Ovary (tissue), 9 donors: Measurements from ENCODE around the gene KIF13A. TPM values are rescaled to one million over a fixed set of nuclear protein-coding genes. Genes with fewer than 3 reads are reported as not detected.

Source experiments
- DNase-seq, 5 donors: peaks; one replicate each; pipeline ENCODE4 v3.0.0-alpha.2; 2019 to 2020
- H3K27ac ChIP-seq, 2 donors: fragments of 200-600 bp; one replicate each; pipeline versions ENCODE4 v1.5.1 to v1.8.0; 2019 to 2022
- H3K27me3 ChIP-seq: fragments of 200-600 bp; one replicate; pipeline ENCODE4 v1.8.0; 2022
- H3K36me3 ChIP-seq: fragments of 200-600 bp; sonication (generic); one replicate; pipeline ENCODE4 v1.5.1; 2019
- H3K4me1 ChIP-seq: one replicate; pipeline ENCODE4 v1.8.1; 2013; ENCODE audit warnings: mild to moderate bottlenecking, moderate library complexity; ENCODE audit not compliant: insufficient read depth
- H3K4me3 ChIP-seq: fragments of 200-600 bp; sonication (generic); one replicate; pipeline ENCODE4 v1.5.1; 2017
- H3K9me3 ChIP-seq, 2 donors: fragments of 200-600 bp in 1 of 2; sonication (generic) in 1 of 2; one replicate each; pipeline versions ENCODE4 v1.5.1 to v1.8.1; 2013 to 2019; ENCODE audit warnings: mild to moderate bottlenecking in 1 of 2, moderate library complexity in 1 of 2
- EP300 ChIP-seq: sonication (generic); formaldehyde crosslinking; IDR thresholded peaks from one replicate; pipeline ENCODE4 v1.6.1; 2017; ENCODE audit warnings: antibody characterized with exemption
- POLR2A ChIP-seq: fragments of 450-650 bp; IDR thresholded peaks from one replicate; pipeline ENCODE4 v1.6.1; 2017; ENCODE audit warnings: antibody characterized with exemption, mild to moderate bottlenecking, moderate library complexity
- WGBS, 3 donors: extraction: QIAGEN DNeasy Blood & Tissue Kit in 1 of 3; methylation state at CpG; one replicate each; pipeline versions ENCODE4 v1.1.5 to v1.1.7; 2013 to 2017; 5-methylcytosine and 5-hydroxymethylcytosine counted together
- intact Hi-C, 4 donors: fragments of 100-400 bp; cut with DNase I; formaldehyde crosslinking; loops; one replicate each; pipeline versions ENCODE4 v1.11.0 to v1.15.1; 2022 to 2023
- polyA plus RNA-seq, 2 donors: library from polyadenylated mRNA; stranded (reverse); fragments of 200-250 nt in 1 of 2; fragments of 350-450 nt in 1 of 2; fragmentation: Illumina TruSeq in 1 of 2; extraction: RNeasy Lipid Tissue Mini Kit (QIAGEN cat#74804) in 1 of 2; gene quantifications; one replicate each; pipeline ENCODE4 v1.2.3, GENCODE V29; 2013 to 2014
- total RNA-seq, 7 donors: library from RNA; depleted of rRNA in 2 of 7; stranded (reverse); fragments of >200 nt in 2 of 7; fragmentation: NEBNext Ultra II Directional in 3 of 7; extraction: Animal tissue kit (Norgen Biotek cat#: 25700) in 3 of 7; gene quantifications; one replicate each; pipeline versions ENCODE4 v1.1.0 to v1.2.4, GENCODE V29; 2016 to 2023
- TF ChIP-seq, protein P1 (sequence below), 3 donors: fragments of 450-650 bp in 2 of 3; fragments of 200-600 bp in 1 of 3; IDR thresholded peaks; one replicate each; pipeline versions ENCODE4 v1.5.1 to v1.8.0; 2016 to 2022; ENCODE audit warnings: antibody characterized with exemption in 3 of 3, mild to moderate bottlenecking in 1 of 3
- donor health status: DM: no; HTN: no; CAD: no; lungs with moderate emphysema.
- donor health status: DM: no; HTN: no; CAD: no.
- donor health status: Bipolar disorder and iron deficiency.
- donor health status: DM: yes; HTN: yes; CAD: no.
- donor health status: DM: no; HTN: no; CAD: no.
- donor health status: DM: yes; HTN: yes; CAD: no.

The KIF13A gene
- total and polyA plus RNA-seq, 9 donors: 18.4 to 44.4 (median 38.0) TPM

DNA sequence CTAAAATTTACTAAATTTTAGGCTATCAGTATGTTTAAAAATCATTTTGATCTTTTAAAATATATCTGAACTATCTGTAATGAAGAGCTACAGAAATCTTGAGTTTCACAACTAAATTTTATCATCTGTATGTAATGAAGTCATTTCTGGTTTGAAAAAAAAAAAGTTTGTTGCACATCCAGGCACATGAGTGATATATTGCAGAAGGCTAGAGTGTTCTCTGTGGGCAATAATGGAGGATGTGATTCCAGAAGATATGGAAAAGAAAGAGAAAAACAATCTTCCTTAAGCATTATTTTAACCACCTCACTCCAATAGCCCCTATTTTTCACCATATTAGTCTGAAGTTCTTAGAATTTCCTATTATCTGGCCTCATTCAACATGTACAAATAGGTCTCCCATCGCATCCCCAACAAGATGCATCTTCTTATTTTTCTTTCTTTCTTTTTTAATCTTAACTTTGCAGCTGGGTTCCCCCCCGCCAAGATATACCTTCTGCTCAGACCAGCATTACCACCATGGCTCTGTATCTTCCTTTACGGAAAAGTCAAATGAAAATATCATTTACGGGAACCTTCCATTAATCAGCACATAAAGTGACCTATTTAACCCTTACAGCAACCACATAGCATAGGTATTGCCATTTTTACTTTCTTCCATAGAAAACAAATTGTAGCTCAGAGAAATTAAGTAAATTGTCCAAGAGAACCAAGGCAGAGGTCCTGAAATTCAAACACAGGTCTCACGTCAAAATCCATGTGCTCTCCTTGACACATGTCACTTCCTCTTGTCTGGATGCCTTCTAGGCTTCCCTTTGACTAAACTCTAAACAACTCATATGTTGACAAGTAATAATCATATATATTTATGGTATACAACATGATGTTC lies 116.9 kb downstream of the KIF13A start:
- Histone ChIP-seq H3K36me3 (no peaks in the 10 kb centered on the region), H3K27ac (no peak overlapping the region), H3K27me3 (no peaks in the 10 kb centered on the region), H3K9me3 (no peaks in the 10 kb centered on the region), H3K4me1 (peaks cover 9% of the 10 kb centered on the region), H3K4me3 (no peak overlapping the region)
- TF ChIP-seq, protein P1, sequence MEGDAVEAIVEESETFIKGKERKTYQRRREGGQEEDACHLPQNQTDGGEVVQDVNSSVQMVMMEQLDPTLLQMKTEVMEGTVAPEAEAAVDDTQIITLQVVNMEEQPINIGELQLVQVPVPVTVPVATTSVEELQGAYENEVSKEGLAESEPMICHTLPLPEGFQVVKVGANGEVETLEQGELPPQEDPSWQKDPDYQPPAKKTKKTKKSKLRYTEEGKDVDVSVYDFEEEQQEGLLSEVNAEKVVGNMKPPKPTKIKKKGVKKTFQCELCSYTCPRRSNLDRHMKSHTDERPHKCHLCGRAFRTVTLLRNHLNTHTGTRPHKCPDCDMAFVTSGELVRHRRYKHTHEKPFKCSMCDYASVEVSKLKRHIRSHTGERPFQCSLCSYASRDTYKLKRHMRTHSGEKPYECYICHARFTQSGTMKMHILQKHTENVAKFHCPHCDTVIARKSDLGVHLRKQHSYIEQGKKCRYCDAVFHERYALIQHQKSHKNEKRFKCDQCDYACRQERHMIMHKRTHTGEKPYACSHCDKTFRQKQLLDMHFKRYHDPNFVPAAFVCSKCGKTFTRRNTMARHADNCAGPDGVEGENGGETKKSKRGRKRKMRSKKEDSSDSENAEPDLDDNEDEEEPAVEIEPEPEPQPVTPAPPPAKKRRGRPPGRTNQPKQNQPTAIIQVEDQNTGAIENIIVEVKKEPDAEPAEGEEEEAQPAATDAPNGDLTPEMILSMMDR (IDR thresholded peaks at IDR 0.05): no peak
- TF ChIP-seq POLR2A (no peak), EP300 (no peak)
- intact Hi-C loops: no loop called here
- 87 to 97% (median 87%) methylated on average over 5 of the region's 5 CpGs for WGBS, 3 donors
- no peak for DNase-seq

DNA sequence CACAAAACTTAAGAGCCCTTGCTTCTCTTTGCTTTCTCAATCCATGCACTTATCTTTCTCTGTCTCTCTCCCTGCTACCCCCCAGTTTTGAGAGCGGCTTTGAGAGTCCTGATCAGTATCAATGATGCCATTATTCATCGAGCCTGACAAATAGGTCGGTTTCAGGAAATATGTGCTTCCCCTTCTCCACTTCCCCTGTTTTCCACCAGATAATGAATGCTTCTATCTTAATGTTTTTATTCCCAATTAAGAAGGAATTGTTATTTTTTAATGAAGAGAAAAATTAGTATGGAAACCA lies 117.7 kb downstream of the KIF13A start:
- no peak for DNase-seq
- H3K4me1 ChIP-seq: peaks cover 10% of the 10 kb centered on the region
- no peak overlapping the region for H3K27ac ChIP-seq
- intact Hi-C loops: no loop called here
- H3K36me3 ChIP-seq: no peaks in the 10 kb centered on the region
- no peaks in the 10 kb centered on the region for H3K9me3 ChIP-seq
- H3K4me3 ChIP-seq: no peak overlapping the region
- no peaks in the 10 kb centered on the region for H3K27me3 ChIP-seq
- no peak for TF ChIP-seq POLR2A
- WGBS, 3 donors: 70 to 82% (median 79%) methylated on average over 3 of the region's 3 CpGs

DNA sequence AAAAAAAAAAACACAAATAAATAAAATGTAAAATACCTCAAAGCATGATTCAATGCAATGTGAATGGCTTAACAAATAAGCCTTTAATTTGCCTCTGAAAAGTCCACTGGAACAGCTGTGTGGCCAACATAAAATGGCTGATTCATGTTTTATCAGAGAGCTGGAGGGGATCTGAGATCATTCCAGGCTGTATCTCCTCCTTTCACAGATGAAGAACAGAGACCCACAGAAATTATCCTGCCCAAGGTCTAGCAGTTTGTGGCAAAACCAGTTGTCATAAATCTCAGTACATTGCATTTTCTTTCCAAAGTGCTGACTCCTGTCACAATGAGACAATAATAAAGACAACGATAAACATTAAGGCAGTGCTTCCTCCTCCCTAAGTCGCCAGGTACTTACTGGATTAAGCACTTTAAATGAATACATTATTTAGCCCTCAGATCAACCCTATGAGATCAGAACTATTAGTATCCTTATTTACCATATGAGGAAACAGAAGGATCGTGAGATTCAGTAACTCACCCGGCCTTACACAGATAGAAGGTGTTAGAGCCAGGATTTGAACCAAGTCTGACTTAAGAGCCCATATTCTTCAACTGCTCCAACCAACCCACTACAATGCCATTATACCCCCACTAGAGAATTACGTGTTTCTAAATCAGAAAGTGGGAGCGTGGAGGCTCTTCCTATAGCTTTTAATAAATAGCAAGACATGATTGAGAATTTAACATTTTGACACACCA lies 118.3 kb downstream of the KIF13A start:
- Histone ChIP-seq H3K9me3 (no peaks in the 10 kb centered on the region), H3K36me3 (no peaks in the 10 kb centered on the region), H3K27ac (no peak overlapping the region), H3K4me3 (no peak overlapping the region), H3K4me1 (peaks cover 10% of the 10 kb centered on the region), H3K27me3 (no peaks in the 10 kb centered on the region)
- TF ChIP-seq, protein P1 (IDR thresholded peaks at IDR 0.05): no peak
- TF ChIP-seq EP300 (no peak), POLR2A (no peak)
- 73 to 83% (median 78%) methylated on average over 6 of the region's 6 CpGs for WGBS, 3 donors
- no peak for DNase-seq
- intact Hi-C loops: no loop called here

DNA sequence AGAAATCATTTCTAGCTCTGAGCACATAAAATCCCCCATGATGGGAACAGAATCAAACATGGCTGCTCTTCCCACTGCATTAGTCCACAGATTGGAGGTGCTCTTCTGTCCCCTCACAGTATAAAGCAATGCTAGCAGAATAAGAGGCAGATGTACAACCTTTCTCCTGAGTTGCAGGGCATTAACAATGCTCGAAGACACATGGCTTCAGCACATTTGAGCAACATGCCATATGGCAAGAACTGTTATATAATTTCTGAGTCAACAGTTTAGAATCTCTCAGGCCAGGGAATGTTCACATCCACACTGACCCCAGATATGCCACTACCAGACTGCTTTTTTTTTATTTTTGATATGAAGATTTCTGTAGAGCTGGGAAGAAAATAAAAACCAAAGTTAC lies 119.6 kb downstream of the KIF13A start:
- H3K4me1 ChIP-seq: peaks cover 12% of the 10 kb centered on the region
- 33 to 60% (median 43%) methylated on average over 1 of the region's 1 CpG for WGBS, 3 donors
- no peak overlapping the region for H3K27ac ChIP-seq
- no peaks in the 10 kb centered on the region for H3K9me3 ChIP-seq
- no peak for TF ChIP-seq EP300
- TF ChIP-seq POLR2A: no peak
- TF ChIP-seq, protein P1 (IDR thresholded peaks at IDR 0.05): no peak
- DNase-seq: no peak
- no peaks in the 10 kb centered on the region for H3K27me3 ChIP-seq
- H3K36me3 ChIP-seq: no peaks in the 10 kb centered on the region
- no peak overlapping the region for H3K4me3 ChIP-seq
- intact Hi-C loops: no loop called here
